Measurements from ENCODE around the gene HAL.

The HAL gene

DNA sequence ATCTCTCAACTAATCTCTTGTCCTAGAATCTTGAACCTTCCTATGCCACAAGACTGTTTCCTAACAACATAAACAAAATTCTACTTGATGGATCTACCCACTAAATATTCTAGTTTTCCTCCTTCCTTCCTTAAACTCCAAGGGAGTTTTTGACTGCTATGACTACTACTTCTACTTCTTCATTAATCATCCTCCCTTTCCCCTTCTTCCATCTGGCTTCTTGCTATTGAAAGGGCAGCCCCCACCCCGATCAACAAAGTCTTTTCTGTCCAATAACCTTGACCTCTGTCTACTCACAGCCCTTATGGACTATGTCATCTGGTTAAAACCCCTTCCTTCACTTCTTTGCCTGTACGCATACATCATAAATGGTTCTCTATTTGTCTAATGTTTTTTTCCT lies 33.7 kb upstream of the HAL start:
- no peaks in the 10 kb centered on the region for H3K9me3 Mint-ChIP-seq
- DNase-seq (ENCODE audit: low spot score), result no peak
- no peak overlapping the region for H3K4me3 Mint-ChIP-seq
- no peak overlapping the region for H3K27ac Mint-ChIP-seq
- no peaks in the 10 kb centered on the region for H3K27me3 Mint-ChIP-seq (ENCODE audit: low read depth)
- peaks cover 16% of the 10 kb centered on the region for H3K4me1 Mint-ChIP-seq (ENCODE audit: low read depth)
- H3K36me3 Mint-ChIP-seq (ENCODE audit: low read depth), result peaks cover 4% of the 10 kb centered on the region

GRCh38 chr12:96028538-96028937 lies 32.4 kb upstream of the HAL start:
- Mint-ChIP-seq H3K27me3 (ENCODE audit: low read depth) (no peaks in the 10 kb centered on the region), H3K27ac (no peak overlapping the region)

DNA sequence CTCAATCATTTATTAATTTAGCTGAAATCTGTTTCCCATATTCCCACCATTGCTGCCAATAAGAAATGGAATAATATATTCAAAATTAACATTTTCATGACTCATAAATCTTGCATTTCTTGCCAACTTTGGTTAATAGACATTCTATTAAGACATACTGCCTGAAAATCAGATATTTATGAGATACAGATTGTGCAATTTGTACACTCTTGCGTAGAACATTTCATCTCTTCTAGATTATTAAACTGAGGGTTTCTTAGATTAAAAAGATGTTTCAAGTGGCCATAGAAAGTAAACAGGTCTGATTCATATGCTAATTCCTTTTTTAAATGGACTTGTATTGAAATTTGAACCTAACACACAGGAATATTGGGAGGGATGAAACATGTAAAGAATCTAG lies 30.2 kb upstream of the HAL start:
- no peaks in the 10 kb centered on the region for H3K27me3 Mint-ChIP-seq (ENCODE audit: low read depth)
- no peak overlapping the region for H3K27ac Mint-ChIP-seq
- DNase-seq (ENCODE audit: low spot score), result no peak
- H3K4me1 Mint-ChIP-seq (ENCODE audit: low read depth), result peaks cover 9% of the 10 kb centered on the region
- no peaks in the 10 kb centered on the region for H3K9me3 Mint-ChIP-seq
- peaks cover 10% of the 10 kb centered on the region for H3K36me3 Mint-ChIP-seq (ENCODE audit: low read depth)
- H3K4me3 Mint-ChIP-seq, result no peak overlapping the region

More at GRCh38 chr12:96028538-96028937, 32.4 kb upstream of the HAL start:
- Mint-ChIP-seq H3K36me3 (ENCODE audit: low read depth) (peaks cover 7% of the 10 kb centered on the region), H3K9me3 (no peaks in the 10 kb centered on the region), H3K4me1 (ENCODE audit: low read depth) (peaks cover 13% of the 10 kb centered on the region), H3K4me3 (no peak overlapping the region)
- DNase-seq (ENCODE audit: low spot score), result no peak

- H3K4me3 Mint-ChIP-seq, result no peak overlapping the region
- H3K9me3 Mint-ChIP-seq, result no peaks in the 10 kb centered on the region
- H3K36me3 Mint-ChIP-seq (ENCODE audit: low read depth), result peaks cover 13% of the 10 kb centered on the region
- no peak overlapping the region for H3K27ac Mint-ChIP-seq
- DNase-seq (ENCODE audit: low spot score), result no peak
- peaks cover 9% of the 10 kb centered on the region for H3K4me1 Mint-ChIP-seq (ENCODE audit: low read depth)
- H3K27me3 Mint-ChIP-seq (ENCODE audit: low read depth), result no peaks in the 10 kb centered on the region
Measured at GRCh38 chr12:96025518-96025917, 29.4 kb upstream of the HAL start.

GRCh38 chr12:96020314-96021003 lies 24.3 kb upstream of the HAL start:
- Mint-ChIP-seq H3K27ac (no peak overlapping the region), H3K36me3 (ENCODE audit: low read depth) (peaks cover 22% of the 10 kb centered on the region), H3K4me1 (ENCODE audit: low read depth) (peaks cover 2% of the 10 kb centered on the region), H3K9me3 (no peaks in the 10 kb centered on the region), H3K4me3 (no peak overlapping the region), H3K27me3 (ENCODE audit: low read depth) (no peaks in the 10 kb centered on the region)
- no peak for DNase-seq (ENCODE audit: low spot score)

- Mint-ChIP-seq H3K36me3 (ENCODE audit: low read depth) (peaks cover 21% of the 10 kb centered on the region), H3K4me3 (no peak overlapping the region), H3K9me3 (no peaks in the 10 kb centered on the region), H3K27me3 (ENCODE audit: low read depth) (no peaks in the 10 kb centered on the region), H3K27ac (no peak overlapping the region), H3K4me1 (ENCODE audit: low read depth) (peaks cover 2% of the 10 kb centered on the region)
- DNase-seq (ENCODE audit: low spot score), result no peak
Measured at GRCh38 chr12:96015672-96016071, 19.5 kb upstream of the HAL start.

GRCh38 chr12:96014943-96015599 lies 18.9 kb upstream of the HAL start:
- H3K27ac Mint-ChIP-seq, result no peak overlapping the region
- DNase-seq (ENCODE audit: low spot score), result no peak
- H3K36me3 Mint-ChIP-seq (ENCODE audit: low read depth), result peaks cover 24% of the 10 kb centered on the region
- H3K4me3 Mint-ChIP-seq, result no peak overlapping the region
- H3K9me3 Mint-ChIP-seq, result no peaks in the 10 kb centered on the region
- no peaks in the 10 kb centered on the region for H3K4me1 Mint-ChIP-seq (ENCODE audit: low read depth)
- H3K27me3 Mint-ChIP-seq (ENCODE audit: low read depth), result no peaks in the 10 kb centered on the region

DNA sequence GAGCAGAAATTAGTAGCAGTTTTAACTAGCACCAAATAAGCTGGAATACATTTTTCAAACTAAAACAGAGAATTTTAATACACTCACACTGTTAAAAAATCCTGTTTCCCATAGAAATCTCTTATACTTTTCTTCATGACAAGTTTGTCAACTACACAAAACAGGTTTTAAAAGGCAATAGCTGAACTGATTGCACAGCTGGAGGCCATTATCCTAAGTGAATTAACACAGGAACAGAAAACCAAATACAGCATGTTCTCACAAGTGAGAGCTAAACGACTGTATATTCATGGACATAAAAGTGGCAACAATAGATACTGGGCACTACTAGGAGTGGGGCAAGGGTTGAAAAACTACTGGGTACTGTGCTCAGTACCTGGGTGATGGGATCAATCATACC lies 11.6 kb upstream of the HAL start:
- Mint-ChIP-seq H3K9me3 (no peaks in the 10 kb centered on the region), H3K27me3 (ENCODE audit: low read depth) (no peaks in the 10 kb centered on the region), H3K4me1 (ENCODE audit: low read depth) (no peaks in the 10 kb centered on the region), H3K27ac (no peak overlapping the region), H3K4me3 (no peak overlapping the region), H3K36me3 (ENCODE audit: low read depth) (peaks cover 24% of the 10 kb centered on the region)
- DNase-seq (ENCODE audit: low spot score), result no peak

- Mint-ChIP-seq H3K36me3 (ENCODE audit: low read depth) (peaks cover 22% of the 10 kb centered on the region), H3K4me3 (no peak overlapping the region)
Measured at GRCh38 chr12:96006727-96007126, 10.6 kb upstream of the HAL start.

DNA sequence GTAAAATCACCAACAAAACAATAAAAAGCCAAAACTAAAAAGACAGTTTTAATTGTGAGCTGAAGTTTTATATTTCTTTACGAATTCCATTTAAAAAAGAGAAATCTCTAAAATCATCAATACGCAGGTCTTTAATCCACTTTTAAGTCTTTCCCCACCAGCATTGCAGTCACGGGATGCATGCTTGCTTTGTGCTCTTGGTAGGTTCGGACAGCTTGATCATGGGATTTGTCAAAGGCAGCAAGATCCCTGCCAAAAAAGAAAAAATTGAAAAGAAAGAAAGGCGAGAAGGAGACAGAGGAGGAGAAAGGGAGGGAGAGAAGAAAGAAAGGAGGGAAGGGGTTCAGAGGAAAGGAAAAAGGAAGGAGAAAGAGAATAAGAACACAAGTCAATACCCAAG lies 4.7 kb upstream of the HAL start:
- DNase-seq (ENCODE audit: low spot score), result no peak
- Mint-ChIP-seq H3K4me3 (no peak overlapping the region), H3K4me1 (ENCODE audit: low read depth) (peaks cover 7% of the 10 kb centered on the region), H3K27me3 (ENCODE audit: low read depth) (no peaks in the 10 kb centered on the region), H3K36me3 (ENCODE audit: low read depth) (peaks cover 10% of the 10 kb centered on the region), H3K27ac (no peak overlapping the region), H3K9me3 (no peaks in the 10 kb centered on the region)

More at GRCh38 chr12:96006727-96007126, 10.6 kb upstream of the HAL start:
- Mint-ChIP-seq H3K9me3 (no peaks in the 10 kb centered on the region), H3K27me3 (ENCODE audit: low read depth) (no peaks in the 10 kb centered on the region), H3K27ac (no peak overlapping the region), H3K4me1 (ENCODE audit: low read depth) (no peaks in the 10 kb centered on the region)
- no peak for DNase-seq (ENCODE audit: low spot score)

DNA sequence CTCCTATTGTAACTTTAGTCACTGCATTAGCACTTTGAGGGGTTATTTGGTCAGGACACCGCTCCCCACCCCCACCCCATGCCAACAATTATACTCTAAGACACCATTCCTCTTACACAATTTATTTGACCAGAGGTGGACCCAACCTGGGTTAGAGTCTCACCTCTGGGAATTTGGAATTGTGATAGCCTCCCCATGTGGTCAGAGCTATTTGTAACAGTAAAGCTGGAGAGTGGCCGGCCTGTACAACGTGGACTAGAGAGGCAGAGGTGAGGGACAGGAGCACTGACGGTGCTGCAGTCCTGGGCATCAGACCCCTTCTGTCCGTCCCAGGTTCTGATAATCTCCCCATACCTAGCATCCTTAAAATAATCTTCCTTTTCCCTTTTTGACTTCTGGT lies 3.3 kb upstream of the HAL start:
- Mint-ChIP-seq H3K9me3 (no peaks in the 10 kb centered on the region), H3K27me3 (ENCODE audit: low read depth) (no peaks in the 10 kb centered on the region), H3K4me1 (ENCODE audit: low read depth) (peaks cover 7% of the 10 kb centered on the region), H3K36me3 (ENCODE audit: low read depth) (peaks cover 3% of the 10 kb centered on the region), H3K27ac (no peak overlapping the region), H3K4me3 (no peak overlapping the region)
- no peak for DNase-seq (ENCODE audit: low spot score)

DNA sequence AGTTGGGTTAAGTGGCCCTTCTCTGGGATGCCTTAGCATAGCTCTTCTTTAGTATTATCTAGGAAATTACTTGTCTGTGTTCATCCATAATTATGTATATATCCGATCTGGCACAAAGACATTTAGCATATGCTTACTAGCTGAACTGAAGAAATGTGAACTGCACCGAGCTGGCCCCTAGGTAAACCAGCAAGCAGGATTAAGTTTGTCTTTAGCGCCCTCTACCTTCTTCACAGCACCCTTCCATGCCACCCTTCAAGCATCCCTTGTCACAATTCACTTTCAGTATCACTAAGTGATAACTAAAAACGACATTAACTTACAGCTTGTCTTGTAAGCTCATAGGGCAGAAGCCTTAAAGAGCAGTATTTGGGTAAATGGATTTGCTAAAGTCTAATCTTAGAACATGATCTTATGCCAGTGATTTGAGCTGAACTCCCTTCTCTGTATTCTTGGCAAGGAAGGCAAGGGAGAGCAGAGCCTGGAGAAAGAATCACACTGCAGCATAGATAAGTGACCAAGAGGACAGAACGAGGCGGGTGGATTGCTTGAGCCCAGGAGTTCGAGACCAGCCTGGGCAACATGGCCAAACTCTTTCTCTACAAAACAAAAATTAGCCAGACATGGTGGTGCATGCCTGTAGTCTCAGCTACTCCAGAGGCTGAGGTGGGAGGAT lies 2.6 kb upstream of the HAL start:
- Mint-ChIP-seq H3K36me3 (ENCODE audit: low read depth) (peaks cover 3% of the 10 kb centered on the region), H3K4me3 (no peak overlapping the region), H3K9me3 (no peaks in the 10 kb centered on the region), H3K27ac (no peak overlapping the region), H3K4me1 (ENCODE audit: low read depth) (peaks cover 7% of the 10 kb centered on the region), H3K27me3 (ENCODE audit: low read depth) (no peaks in the 10 kb centered on the region)
- DNase-seq (ENCODE audit: low spot score), result peak; percentile 40

GRCh38 chr12:95997911-95998510 lies 1.9 kb upstream of the HAL start:
- Mint-ChIP-seq H3K9me3 (no peaks in the 10 kb centered on the region), H3K4me1 (ENCODE audit: low read depth) (peaks cover 7% of the 10 kb centered on the region), H3K27ac (no peak overlapping the region), H3K36me3 (ENCODE audit: low read depth) (peaks cover 3% of the 10 kb centered on the region), H3K4me3 (no peak overlapping the region), H3K27me3 (ENCODE audit: low read depth) (peaks cover under 1% of the 10 kb centered on the region)
- DNase-seq (ENCODE audit: low spot score), result no peak

DNA sequence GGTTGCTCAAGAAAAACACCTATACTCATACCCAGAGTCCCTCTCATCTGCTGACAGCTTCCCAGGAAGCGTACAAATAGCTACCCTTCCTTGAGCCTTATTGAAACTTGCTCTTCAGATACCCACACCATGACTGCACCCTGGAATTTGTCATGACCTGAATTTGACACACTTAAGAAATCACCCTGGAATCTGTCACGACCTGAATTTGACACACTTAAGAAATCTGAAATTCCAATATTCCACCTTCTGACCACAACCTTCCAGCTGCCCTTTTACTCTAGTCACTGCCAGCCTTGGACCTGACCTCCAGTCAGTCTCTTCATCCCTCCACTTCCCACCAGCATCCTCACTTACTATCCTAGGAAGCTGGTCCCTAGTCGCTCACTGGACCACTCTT lies 1.1 kb upstream of the HAL start:
- H3K4me3 Mint-ChIP-seq, result no peak overlapping the region
- H3K4me1 Mint-ChIP-seq (ENCODE audit: low read depth), result peaks cover 7% of the 10 kb centered on the region
- H3K9me3 Mint-ChIP-seq, result no peaks in the 10 kb centered on the region
- H3K36me3 Mint-ChIP-seq (ENCODE audit: low read depth), result peaks cover 2% of the 10 kb centered on the region
- H3K27ac Mint-ChIP-seq, result no peak overlapping the region
- DNase-seq (ENCODE audit: low spot score), result no peak
- peaks cover 3% of the 10 kb centered on the region for H3K27me3 Mint-ChIP-seq (ENCODE audit: low read depth)
